GM19397 (cell line): ENCODE results near the gene PHC2.

Source experiments
- ATAC-seq: cut with Tn5 transposase; IDR thresholded peaks from one replicate; pipeline ENCODE4 v1.9.1; 2021; ENCODE audit warnings: mild to moderate bottlenecking, moderate library complexity; ENCODE audit not compliant: unreplicated experiment

PHC2 gene

GRCh38 chr1:33354707-33355316 is 76.1 kb downstream of the PHC2 start:
- ATAC-seq: no peak

GRCh38 chr1:33353531-33353930 is 77.4 kb downstream of the PHC2 start:
- no peak for ATAC-seq

DNA sequence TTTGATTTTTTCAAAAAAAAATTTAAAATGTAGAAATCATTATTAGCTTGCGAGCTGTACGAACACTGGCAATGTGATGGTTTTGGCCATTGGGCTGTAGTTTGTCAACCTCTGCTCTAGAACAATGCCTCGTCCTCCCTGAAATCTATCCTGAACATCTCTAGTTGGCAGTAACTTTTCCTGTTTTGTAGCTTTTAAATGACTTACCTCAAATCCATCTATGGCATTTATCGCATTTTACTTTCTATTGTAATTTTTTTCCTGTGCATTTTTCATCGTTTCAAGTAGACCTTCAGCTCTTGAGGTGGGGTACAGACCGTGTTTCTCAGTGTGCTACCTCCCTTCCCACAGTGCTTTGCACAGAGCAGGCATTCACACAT is 79.6 kb downstream of the PHC2 start:
- ATAC-seq: no peak

- no peak for ATAC-seq
These were observed 80.1 kb downstream of the PHC2 start for GRCh38 chr1:33350611-33351280.

DNA sequence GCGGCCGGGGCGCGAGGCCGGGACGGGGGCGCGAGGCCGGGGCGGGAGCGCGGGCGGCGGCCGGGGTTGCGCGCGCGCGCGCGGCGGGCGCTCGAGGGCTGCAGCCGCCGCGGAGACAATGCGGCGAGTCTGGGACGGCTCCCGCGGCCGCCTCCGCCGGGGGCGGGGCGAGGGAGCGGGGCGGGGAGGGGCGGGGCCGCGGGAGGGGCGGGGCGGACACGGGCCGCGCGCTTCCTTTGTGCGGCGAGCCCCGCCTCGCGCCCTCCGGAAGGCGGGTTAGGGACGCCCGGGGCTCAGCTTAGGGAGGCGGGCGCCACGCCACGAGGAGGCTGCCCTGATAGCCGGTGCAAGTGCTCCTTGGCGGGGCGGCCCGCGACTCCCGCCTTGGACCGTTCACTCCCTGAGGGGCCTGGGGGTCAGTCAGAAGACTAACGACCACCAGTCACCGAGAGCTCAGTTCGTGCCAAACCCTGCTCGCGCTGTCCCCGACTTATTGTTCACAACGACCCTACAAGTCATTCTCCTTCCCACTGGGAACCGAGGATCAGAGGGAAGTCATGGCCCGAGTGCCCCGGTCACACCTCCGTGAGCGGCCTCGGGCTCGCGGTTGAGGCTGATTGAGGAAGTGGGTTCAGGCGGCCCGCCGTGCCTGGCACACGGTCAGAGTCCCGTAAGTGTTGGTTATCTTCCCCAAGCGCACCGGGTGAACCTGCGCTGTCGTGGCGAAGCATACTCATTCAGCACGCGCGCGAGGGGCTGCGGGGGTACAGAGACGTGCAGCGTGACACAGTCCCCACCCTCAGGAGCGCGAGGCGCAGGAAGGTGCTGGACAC is 80.9 kb downstream of the PHC2 start:
- peak; percentile 77 for ATAC-seq

GRCh38 chr1:33349081-33349759 is 81.7 kb downstream of the PHC2 start:
- ATAC-seq: peak; percentile 34

DNA sequence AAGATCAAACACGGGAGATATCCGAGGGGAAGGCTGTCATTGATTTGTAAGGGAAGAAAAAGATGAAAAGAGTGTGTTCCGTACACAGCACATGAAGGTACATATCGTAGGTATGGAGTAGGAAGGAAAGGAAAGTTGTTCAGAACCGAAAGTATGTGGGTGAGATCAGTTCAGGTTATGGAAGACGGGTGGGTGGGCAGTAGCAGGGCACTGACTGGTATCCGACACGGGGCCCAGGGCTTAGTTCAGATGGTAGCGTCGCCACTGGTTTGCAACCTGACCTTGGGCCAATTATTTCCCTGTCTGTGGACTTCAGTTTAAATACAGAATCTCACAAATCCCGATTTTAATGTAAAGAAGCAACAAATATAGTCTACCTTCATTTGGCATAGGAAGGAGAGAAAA is 82.2 kb downstream of the PHC2 start:
- no peak for ATAC-seq

- ATAC-seq: no peak
These were observed 82.7 kb downstream of the PHC2 start for GRCh38 chr1:33348194-33348593.

GRCh38 chr1:33347650-33347992 is 83.3 kb downstream of the PHC2 start:
- ATAC-seq: no peak

DNA sequence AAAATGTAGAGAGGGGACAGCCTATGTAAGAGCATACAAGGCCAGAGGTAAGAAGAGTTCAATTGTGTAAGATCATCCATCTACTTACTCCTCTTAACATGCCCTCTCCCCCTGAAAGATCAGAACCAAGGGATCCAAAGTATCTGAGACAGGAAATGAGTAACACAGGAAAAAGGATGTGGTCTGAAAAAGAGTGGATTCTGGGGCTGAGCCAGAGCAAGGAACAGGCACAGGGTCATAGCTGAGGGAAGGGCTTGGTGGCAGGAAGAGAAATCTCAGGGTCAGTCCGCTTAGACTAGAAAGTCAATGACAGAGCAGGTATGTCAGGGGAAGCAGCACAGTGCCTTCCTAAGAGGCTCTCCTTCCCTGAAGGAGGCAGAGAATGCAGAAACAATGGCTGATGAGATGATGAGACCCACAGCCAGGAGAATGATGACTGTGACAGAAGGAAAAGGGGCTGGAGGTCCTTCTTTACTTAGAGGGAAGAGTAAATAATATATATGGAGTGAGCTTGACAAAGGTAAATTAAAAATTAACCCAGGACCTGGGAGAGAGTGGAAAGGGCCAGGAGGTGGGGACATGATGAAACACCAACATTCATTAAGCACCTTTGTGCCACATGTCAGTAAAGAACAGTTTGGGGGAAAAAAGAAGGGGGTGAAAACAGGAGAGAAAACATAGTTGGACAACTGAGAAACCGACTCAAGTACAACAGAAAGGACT is 83.8 kb downstream of the PHC2 start:
- ATAC-seq: no peak

DNA sequence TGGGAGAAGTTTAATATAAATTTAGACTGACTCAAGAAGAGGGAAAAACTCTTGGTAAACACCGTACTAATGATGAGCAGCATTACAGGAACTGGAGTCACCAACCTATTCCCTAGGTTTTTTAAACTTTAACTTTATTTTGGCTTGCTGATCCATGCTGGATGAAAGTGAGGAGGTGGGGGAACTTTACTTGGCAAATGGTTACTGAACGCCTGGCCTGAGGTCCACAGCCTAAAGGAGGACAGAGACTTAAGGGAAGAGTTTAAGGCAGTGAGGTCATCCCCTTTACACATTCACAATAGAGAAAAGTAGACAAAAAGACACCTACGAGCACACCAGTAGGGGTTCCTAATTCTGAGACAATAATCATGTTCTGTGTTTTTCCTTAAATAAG is 84.4 kb downstream of the PHC2 start:
- ATAC-seq: no peak

GRCh38 chr1:33344896-33345560 is 85.9 kb downstream of the PHC2 start:
- no peak for ATAC-seq

- ATAC-seq: no peak
These were observed 87.4 kb downstream of the PHC2 start for GRCh38 chr1:33343539-33343938.

DNA sequence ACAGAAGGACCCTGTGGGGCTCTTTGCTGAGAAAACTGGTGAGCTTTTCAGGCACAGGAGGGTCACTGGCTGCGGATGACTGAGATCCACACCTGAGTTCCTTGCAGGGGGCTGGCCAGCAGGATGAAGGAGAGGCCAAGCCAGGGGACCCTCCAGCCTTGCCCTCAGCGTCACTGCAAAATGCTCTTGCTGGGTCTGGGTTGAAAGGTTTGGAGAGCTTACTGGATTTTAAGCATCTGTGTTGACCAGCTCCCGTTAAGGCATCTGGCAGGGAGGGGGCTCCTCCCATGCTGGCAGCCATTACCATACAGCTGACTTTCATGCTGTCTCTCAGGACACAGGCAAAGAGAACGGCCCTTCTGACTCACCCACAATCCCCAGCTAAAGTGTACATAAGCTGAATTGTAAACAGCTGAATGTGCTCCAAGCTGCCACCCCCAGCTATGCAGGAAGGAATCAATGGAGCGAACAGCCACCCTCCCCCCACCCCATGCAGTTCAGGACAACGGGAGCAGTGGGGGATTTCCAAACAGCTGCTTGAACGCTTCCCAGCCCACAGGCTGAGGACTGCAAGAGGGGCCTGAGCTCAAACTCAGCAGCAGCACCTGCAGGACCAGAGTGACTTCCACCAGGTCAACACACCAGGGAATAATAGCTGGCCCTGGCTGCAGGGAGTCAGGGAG is 88.7 kb downstream of the PHC2 start:
- ATAC-seq: no peak

- no peak for ATAC-seq
These were observed 89.7 kb downstream of the PHC2 start for GRCh38 chr1:33341190-33341589.

DNA sequence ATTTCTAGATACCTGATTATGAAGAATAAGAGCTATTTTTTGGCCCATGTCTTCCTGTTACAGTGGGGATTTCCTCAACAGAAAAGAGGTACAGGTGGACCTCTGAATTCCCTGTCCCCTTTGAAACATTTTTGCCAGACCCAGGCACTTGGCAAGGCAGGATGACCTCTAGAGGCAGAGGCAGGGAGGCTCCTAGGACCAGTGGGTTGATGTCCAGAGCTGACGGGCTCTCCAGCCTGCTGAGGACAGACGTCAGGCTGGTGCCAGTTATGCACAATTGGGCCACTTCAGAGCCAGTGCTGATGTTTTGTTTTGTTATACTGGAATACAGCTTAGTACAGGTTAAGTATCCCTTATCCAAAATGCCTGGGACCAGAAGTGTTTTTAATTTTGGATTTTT is 91.5 kb downstream of the PHC2 start:
- no peak for ATAC-seq

DNA sequence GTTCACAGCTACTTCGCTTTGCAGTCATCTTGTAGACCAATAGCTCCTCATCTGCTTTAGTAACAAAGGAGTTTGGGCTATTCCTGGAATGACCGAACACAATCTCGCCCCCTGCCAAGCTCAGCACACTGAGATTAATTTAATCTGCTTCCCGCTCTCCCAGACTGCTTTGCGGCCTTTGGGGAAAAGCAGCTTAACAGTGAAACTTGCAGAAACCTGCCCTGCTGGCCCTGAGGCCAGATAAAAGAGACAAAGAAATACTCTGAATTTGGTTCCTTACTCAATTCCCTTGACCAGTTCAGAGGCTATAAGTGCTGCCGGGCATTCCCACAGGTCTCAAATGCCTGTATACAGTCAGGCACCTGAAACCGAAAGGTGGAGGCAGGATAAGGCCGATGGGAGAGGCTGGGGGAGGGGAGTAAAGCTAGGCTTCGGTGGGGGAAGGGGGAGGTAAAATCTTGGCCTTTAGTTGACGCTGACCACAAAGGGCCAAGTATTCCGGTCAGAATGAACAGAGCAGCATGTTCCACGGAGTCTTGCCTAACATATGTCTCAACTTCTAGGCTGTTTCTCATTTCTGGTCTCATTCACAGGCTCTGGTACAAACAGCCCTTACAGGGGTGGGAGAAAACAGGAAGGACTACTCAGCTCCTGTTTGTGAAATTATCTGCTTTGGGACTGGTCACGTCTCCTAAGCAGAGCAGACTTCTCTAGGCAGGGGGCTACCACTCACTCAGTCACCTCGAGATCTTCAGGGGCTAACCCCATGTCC is 92.3 kb downstream of the PHC2 start:
- no peak for ATAC-seq

GRCh38 chr1:33338048-33338439 is 92.9 kb downstream of the PHC2 start:
- ATAC-seq: no peak

DNA sequence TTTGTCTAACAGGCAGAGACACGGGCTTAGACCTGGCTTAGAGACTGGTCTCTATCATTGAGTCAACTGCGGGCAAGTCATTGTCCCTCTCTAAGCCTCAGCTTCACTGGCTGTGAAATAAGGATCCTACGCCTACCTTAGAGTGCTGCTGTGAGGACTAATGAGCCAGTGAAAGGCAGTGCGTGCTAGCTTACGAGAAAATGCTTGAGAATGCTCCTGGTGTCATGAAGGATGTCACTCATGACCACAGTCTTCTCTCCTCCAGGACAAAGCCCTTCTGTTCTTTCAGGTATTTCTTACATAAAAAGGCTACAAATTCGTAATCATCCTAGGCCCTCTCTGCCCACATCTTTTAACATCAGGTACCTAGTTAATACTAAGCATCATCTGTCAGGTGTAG is 93.5 kb downstream of the PHC2 start:
- ATAC-seq: no peak
